Colonic mucosa (tissue), 4 donors: ENCODE measurements around the gene AMHR2. TPM values are rescaled to one million over a fixed set of nuclear protein-coding genes. Genes with fewer than 3 reads are reported as not detected.
"Not testable (repeated sequence)": the region's sequence is repeated elsewhere in the genome, so short reads cannot be mapped to it uniquely, and the experiment has no call there.

Experiments
- DNase-seq: peaks from one replicate; pipeline ENCODE4 v3.0.0-alpha.2; 2020
- H3K27ac ChIP-seq: fragments of 200-600 bp; one replicate; pipeline ENCODE4 v1.8.0; 2021
- H3K27me3 ChIP-seq: fragments of 200-600 bp; one replicate; pipeline ENCODE4 v1.8.0; 2021
- H3K36me3 ChIP-seq: fragments of 200-600 bp; one replicate; pipeline ENCODE4 v1.8.0; 2021
- H3K4me1 ChIP-seq: fragments of 200-600 bp; one replicate; pipeline ENCODE4 v1.8.0; 2021; ENCODE audit warnings: mild to moderate bottlenecking
- H3K4me3 ChIP-seq: fragments of 200-600 bp; one replicate; pipeline ENCODE4 v1.8.0; 2021
- H3K9ac ChIP-seq, 2 donors: one replicate each; pipeline ENCODE4 v1.7.0; 2013; ENCODE audit warnings: control low read depth in 2 of 2, low read depth in 2 of 2, low read length in 2 of 2
- H3K9me3 ChIP-seq: fragments of 200-600 bp; one replicate; pipeline ENCODE4 v1.8.0; 2021
- CTCF ChIP-seq: fragments of 200-600 bp; IDR thresholded peaks from one replicate; pipeline ENCODE4 v1.8.0; 2022; ENCODE audit warnings: antibody characterized with exemption, mild to moderate bottlenecking
- intact Hi-C: fragments of 100-400 bp; cut with DNase I; formaldehyde crosslinking; loops from one replicate; pipeline ENCODE4 v1.14.1; 2022
- total RNA-seq, 2 donors: library from RNA; stranded (reverse); fragmentation: NEBNext Ultra II Directional in 1 of 2; extraction: Animal tissue kit (Norgen Biotek cat#: 25700) in 1 of 2; gene quantifications; one replicate each; pipeline ENCODE4 v1.2.1, GENCODE V29; 2021
- donor health status: healthy.
- donor health status: DM: no; HTN: no; CAD: no.
- donor health status: DM: no; HTN: no; CAD: no.

Gene AMHR2
- total RNA-seq, 2 donors from 2014 or later, result 0.17 TPM; not detected in 1

- intact Hi-C loops, result no loop called here
- no peak overlapping the region for H3K4me3 ChIP-seq
- no peaks in the 10 kb centered on the region for H3K4me1 ChIP-seq
- no peak for DNase-seq
- no peaks in the 10 kb centered on the region for H3K27me3 ChIP-seq
- no peak overlapping the region for H3K9ac ChIP-seq
- H3K36me3 ChIP-seq, result no peaks in the 10 kb centered on the region
- H3K27ac ChIP-seq, result no peak overlapping the region
- no peak for TF ChIP-seq CTCF
- H3K9me3 ChIP-seq, result no peaks in the 10 kb centered on the region
These were observed 5.1 kb downstream of the AMHR2 start for GRCh38 chr12:53428741-53429140.

GRCh38 chr12:53430116-53430515, 6.5 kb downstream of the AMHR2 start:
- intact Hi-C loops, result no loop called here
- no peak for TF ChIP-seq CTCF
- Histone ChIP-seq H3K36me3 (no peaks in the 10 kb centered on the region), H3K9ac (no peak overlapping the region), H3K9me3 (no peaks in the 10 kb centered on the region), H3K4me3 (no peak overlapping the region), H3K27ac (no peak overlapping the region), H3K27me3 (no peaks in the 10 kb centered on the region), H3K4me1 (no peaks in the 10 kb centered on the region)
- no peak for DNase-seq

GRCh38 chr12:53431187-53431586, 7.5 kb downstream of the AMHR2 start:
- Histone ChIP-seq H3K4me1 (no peaks in the 10 kb centered on the region), H3K9me3 (no peaks in the 10 kb centered on the region), H3K36me3 (no peaks in the 10 kb centered on the region), H3K27me3 (no peaks in the 10 kb centered on the region), H3K9ac (no peak overlapping the region), H3K27ac (no peak overlapping the region), H3K4me3 (no peak overlapping the region)
- intact Hi-C loops, result no loop called here
- no peak for TF ChIP-seq CTCF
- DNase-seq, result no peak

GRCh38 chr12:53435326-53435725, 11.7 kb downstream of the AMHR2 start:
- H3K4me1 ChIP-seq, H3K9me3 ChIP-seq, intact Hi-C loops, H3K27ac ChIP-seq, H3K36me3 ChIP-seq, H3K4me3 ChIP-seq, DNase-seq, H3K9ac ChIP-seq, H3K27me3 ChIP-seq: not testable (repeated sequence)

GRCh38 chr12:53439582-53439981, 15.9 kb downstream of the AMHR2 start:
- H3K9me3 ChIP-seq, H3K27me3 ChIP-seq, DNase-seq, H3K4me3 ChIP-seq, H3K4me1 ChIP-seq, H3K27ac ChIP-seq, H3K36me3 ChIP-seq, H3K9ac ChIP-seq, intact Hi-C loops: not testable (repeated sequence)

- Histone ChIP-seq H3K27ac (peak within 1 kb of the TSS; percentile 95), H3K4me3 (peak within 1 kb of the TSS; percentile 81), H3K27me3 (no peaks in the 10 kb centered on the region), H3K4me1 (peaks cover 4% of the 10 kb centered on the region), H3K9me3 (no peaks in the 10 kb centered on the region), H3K9ac (peak within 1 kb of the TSS; percentile 80 to 88), H3K36me3 (no peaks in the 10 kb centered on the region)
- intact Hi-C loops, result no loop called here
- no peak for TF ChIP-seq CTCF
- peak; percentile 99 for DNase-seq
These were observed 17.6 kb downstream of the AMHR2 start, which contains the start of gene PRR13 for GRCh38 chr12:53441040-53441833. TSS of gene PRR13 (plus strand) at chr12:53441734. CDS start at chr12:53442715, 981 bp downstream.
